SIG-M5 (cell line): ENCODE results near the gene TSC22D4.
"Not testable (repeated sequence)": the region's sequence is repeated elsewhere in the genome, so short reads cannot be mapped to it uniquely, and the experiment has no call there.

Experiments used
- DNase-seq: peaks from one replicate; lab custom pipeline; 2025; lab: John Stamatoyannopoulos, UW

The TSC22D4 gene

DNA sequence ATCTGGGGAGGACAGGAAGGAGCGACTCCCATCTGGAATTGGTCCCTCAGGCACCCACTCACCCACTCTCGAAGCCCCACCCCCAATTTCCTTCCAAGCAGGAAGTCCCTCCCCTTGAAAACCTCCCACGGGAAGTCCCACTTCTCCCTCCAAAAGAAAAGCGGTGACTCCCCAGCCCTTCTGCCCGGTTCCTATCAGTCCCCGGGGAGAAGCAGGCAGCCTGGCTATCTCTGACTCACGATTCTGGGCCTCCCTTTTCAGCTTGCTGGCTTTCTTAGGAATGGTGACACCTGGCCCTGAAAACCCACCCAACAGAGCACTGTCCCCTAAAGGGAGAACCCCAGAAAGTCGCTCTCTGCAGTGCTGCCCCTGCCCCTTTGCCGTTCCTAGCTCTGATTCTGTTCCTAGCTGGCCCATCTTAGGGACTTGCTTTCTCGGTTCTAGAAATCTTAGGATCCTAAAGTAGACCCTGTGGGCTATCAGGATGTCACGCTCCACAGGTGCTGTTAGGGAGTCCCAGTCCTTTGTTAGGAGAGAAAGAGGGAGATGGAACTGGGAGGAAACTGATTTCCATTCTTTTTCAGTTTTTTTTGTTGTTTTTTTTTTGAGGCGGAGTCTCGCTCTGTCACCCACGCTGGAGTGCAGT lies 6.0 kb downstream of the TSC22D4 start:
- DNase-seq = no peak

GRCh38 chr7:100472121-100472851 lies 6.7 kb downstream of the TSC22D4 start:
- no peak for DNase-seq

GRCh38 chr7:100471021-100471420 lies 8.0 kb downstream of the TSC22D4 start:
- DNase-seq = no peak

DNA sequence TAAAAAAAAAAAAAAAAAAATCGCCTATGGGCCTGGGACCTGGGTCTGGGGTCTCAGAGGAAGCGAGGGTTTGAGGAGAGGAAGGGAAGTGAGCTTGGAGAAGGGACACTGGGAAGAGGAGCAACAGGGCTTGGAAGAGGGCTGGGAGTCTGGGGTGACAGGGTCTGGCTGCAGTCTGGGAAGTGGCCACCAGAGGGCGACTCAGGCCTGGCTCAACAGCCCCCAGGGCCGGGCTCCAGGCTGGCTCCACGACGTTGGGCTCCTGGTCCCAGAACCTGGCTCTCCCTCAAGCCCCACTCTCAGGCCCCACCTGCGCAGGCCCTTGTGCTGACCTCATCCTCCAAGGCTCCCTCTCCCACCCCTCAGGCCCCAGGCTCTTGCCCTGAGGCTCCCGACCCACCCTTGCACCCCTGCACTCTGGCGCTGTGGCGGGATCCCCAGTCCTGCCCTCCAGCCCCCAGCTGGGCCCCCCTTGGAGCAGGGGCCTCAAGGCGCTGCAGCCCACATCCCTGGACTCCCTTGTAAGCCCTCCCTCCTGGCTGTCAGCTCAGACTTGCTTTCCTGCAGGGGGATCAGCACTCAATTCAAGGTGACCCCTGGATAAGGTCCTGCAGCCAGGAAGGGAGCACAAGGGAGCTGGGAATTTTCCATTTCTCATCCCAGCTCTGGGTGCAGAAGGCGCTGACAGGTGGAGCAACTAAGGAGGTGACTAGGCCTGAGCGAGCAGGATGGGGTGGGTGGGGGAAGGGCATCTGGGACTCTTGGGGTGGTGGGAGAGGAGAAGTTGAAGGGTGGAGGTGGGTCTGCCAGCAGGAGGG lies 9.6 kb downstream of the TSC22D4 start:
- no peak for DNase-seq

DNA sequence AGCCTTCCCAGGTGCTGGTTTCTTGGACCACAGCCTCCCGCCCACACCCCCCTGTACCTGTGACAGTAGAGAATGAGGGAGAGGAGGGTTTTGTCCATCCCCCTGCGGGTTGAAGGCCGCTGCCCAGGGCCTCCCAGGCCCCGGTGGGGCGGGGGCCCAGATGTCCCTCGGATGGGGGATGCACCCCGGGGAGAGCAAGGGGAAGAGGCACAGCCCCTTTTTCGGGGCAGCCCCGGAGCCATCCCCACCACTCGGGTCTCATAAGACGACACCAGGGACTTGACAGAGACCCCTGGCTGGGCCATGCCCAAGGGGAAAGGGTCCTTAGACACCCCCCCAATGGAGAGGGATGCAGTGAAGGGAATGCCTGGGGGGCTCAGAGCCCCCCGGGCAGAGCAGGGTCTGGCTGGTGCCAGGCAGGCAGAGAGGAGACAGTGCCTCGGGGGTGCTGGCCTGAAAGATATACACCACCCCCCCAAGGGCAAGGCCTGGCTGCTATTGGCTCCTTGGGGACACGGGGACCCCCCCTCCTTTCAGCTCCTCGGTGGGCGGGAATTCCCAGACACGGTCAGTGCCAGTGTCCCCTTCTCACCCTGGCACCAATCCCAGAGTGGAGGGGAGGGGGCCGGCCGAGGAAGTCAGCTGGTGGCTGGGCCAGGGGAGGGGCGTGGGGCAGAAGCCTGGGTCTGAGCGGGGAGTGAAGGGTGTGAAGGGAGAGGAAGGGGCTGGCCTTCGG lies 11.2 kb downstream of the TSC22D4 start:
- no peak for DNase-seq

DNA sequence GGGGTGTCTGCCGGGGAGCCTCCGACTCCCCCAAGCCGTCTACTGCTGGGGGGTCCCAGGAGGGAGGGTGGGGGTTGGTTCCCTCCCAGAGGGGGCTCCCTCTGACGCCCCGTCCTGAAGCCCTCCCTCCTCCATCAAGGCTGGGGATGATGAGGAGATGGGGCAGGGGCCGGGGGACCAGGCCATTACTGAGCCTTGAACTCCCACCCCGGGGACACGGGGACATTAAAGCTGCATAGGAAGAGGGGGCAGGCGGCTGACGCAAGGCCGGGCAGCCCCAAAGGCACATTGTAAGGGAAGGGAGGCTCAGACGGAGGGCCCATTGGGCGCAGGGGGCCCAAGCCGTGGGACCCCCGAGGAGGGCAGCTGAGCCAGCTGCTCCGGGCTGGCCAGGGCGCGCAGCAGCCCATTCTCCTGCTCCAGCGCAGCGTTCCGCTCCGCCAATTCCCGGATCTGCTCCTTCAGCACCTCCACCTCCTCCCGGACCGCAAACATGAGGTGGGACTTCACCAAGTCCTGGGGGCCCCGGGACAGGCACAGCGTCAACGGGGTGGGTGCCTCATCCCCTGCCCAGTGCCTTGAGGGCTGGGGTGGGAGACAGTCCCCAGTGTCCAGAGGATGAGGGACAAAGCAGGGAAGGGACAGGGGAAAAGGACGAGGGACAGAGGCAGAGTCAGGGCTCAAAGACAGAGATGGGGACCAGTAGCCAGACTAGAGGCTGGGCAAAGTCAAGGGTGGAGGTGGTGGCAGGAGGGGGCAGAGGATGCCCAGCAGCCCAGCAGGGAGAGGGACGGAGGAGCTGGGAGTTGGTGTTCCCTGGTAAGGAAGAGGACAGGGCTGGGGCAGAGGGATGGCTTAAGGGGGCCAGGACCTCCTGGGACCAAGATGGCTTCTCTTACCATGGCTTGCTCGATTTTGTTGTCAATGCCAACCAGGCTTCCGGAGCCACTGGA lies 12.1 kb downstream of the TSC22D4 start:
- no peak for DNase-seq

GRCh38 chr7:100465702-100466311 lies 13.2 kb downstream of the TSC22D4 start:
- DNase-seq = no peak

GRCh38 chr7:100465299-100465698 lies 13.7 kb downstream of the TSC22D4 start:
- no peak for DNase-seq

DNA sequence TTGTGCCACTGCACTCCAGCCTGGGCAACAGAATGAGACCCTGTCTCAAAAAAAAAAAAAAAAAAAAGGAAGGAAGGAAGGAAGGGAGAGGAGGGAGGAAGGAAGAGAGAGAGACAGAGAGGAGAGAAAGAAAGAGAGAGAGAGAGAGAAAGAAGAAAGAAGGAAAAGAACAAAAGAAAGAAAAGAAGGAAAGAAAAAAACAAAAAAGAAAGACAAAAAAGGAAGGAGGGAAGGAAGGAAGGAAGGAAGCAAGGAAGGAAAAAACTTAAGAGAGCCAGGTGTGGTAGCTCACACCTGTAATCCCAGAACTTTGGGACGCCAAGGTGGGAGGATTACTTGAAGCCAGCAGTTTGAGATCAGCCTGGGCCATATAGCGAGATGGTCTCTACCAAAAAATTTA lies 14.2 kb downstream of the TSC22D4 start:
- no peak for DNase-seq

DNA sequence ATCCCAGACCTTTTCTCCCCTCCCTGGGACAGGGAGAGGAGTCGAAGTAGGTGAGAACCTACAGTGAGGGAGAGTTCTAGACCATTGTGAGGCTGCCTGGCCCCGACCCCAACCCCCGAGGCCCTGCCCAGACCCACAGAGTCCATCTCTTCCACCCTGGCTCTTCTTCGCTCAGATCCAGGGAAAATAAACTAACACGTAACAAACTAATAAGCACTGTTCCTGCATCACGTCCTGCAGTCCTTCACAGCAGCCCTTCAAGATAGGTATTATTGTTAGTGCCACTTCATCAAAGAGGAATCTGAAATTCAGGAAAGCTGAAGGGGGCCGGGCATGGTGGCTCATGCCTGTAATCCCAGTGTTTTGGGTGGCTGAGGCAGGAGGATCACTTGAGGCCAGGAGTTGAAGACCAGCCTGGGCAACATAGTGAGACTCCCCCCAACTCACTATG lies 14.8 kb downstream of the TSC22D4 start, which contains the start of gene SPACDR:
SPACDR (minus strand) TSS at position 51 of the 451 bp plus-strand sequence. CDS start 235 bp downstream, outside the sequence.
- no peak for DNase-seq

- no peak for DNase-seq
Observed at GRCh38 chr7:100457033-100457432, 22.0 kb downstream of the TSC22D4 start.

DNA sequence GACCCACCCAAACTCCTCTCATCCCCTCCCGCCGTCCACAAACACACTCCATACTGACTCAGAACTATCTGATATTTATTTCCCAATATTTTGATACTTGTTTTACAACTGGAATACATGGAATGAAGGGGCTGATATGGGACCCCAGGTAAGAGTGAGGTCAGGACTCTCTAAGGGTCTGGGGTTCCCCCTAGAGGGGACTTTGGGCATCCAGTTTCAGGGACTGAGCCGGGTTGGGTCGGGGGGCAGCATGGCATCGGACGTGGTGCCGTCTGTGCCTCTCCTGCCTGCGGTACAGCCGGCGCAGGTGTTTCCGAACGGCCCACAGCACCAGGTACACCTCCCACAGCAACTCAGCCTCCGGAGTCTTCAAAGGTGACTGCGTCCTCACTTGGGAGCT lies 22.5 kb downstream of the TSC22D4 start:
- no peak for DNase-seq

DNA sequence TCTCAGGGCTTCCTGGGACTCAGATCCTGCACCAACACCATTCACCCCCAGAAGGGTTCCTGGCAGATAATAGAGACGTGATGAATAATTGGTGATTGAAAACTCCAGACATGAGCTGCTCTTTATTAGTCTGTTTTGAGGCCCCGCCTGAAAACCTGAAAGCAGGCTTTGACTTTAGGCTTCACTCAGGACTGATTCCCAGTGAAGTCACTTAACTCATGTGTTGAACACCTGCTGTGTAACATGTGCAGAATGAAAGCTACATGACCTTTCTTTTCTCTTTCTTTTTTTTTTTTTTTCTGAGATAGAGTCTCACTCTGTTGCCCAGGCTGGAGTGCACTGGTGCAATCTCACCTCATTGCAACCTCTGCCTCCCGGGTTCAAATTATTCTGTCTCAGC lies 23.8 kb downstream of the TSC22D4 start:
- no peak for DNase-seq

DNA sequence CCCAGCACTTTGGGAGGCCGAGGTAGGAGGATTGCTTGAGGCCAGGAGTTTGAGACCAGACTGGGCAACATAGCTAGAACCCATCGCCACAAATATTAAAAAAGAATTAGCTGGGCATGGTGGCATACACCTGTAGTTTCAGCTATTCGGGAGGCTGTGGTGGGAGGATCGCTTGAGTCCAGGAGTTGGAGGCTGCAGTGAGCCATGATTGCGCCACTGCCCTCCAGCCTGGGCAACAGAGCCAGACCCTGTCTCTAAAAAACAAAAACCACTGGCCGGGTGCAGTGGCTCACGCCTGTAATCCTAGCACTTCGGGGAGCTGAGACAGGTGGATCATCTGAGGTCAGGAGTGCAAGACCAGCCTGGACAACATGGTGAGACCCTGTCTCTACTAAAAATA lies 25.2 kb downstream of the TSC22D4 start:
- not testable (repeated sequence) for DNase-seq

GRCh38 chr7:100452513-100452912 lies 26.5 kb downstream of the TSC22D4 start:
- no peak for DNase-seq

DNA sequence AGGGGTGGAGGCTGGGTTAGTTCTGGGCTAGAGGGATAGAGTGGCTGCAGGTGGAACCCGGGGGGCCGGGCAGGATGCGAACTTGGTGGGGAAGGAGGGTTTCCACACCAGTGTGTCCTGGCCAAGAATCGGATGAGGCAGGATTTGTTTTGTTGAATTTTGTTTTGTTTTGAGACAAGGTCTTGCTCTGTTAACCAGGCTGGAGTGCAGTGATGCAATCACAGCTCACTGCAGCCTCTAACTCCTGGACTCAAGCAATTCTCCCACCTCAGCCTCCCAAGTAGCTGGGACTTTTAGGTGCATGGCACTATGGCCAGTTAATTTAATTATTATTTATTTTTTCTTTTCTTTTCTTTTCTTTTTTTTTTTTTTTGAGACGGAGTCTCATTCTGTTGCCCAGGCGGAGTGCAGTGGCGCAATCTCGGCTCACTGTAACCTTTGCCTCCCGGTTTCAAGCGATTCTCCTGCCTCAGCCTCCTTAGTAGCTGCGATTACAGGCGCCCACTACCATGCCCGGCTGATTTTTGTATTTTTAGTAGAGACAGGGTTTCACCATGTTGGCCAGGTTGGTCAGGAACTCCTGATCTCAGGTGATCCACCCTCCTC lies 29.7 kb downstream of the TSC22D4 start:
- DNase-seq = no peak

GRCh38 chr7:100447363-100447762 lies 31.7 kb downstream of the TSC22D4 start:
- DNase-seq = not testable (repeated sequence)

GRCh38 chr7:100446040-100446439 lies 33.0 kb downstream of the TSC22D4 start:
- no peak for DNase-seq

DNA sequence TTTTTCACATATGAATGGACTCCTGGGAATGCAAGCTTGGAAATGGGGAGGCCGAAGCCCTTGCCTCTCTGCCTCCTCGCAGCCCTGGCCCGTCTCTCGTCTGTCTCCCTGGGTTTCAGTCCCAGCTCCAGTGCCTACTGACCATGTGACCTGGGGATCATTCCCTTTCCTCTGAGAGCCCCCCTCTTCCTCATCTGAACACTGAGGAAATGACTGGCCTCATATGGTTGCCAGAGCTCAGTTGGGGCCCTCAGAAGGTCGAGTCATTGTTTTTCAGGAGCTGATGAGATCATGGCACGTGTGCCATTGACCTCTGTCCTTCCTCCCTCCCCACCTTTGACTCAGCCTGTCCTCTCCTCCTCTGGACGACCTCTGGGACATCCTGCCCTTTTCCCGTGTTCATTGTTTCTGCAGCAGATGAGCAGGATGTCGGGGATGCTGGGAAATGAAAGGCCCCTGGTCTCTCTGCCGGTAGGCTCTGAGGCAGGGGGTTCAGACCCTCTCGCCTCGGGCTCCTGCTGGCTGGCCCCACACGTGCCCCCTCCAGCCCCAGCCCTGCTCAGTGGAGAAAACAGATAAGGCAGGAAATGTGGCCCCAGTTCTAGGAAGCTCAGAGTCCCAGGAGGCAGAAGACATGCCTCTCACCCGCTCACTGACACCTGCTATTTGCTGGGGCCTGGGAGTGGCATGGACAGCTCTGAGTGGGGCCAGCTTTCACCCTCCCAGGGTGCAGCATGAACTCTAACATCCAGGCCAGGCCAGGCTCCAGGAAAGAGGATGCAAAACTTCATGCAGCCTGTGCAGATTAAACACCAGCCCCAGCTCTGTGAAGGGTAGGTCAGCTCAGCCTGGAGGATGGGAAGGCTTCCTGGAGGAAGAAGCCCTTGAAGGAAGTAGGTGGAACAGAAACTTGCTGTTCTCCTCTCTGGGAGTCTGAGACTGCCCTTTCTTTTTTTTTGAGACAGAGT lies 34.4 kb downstream of the TSC22D4 start:
- DNase-seq = no peak
